Forelimb muscle (tissue), 1 donor: ENCODE data around the gene SOCS7. TPM values are rescaled to one million over a fixed set of nuclear protein-coding genes. Genes with fewer than 3 reads are reported as not detected.
"Not testable (repeated sequence)": the region's sequence is repeated elsewhere in the genome, so short reads cannot be mapped to it uniquely, and the experiment has no call there.

Source experiments
- DNase-seq: peaks from one replicate; pipeline ENCODE4 v3.0.0-alpha.2; 2013; ENCODE audit warnings: low read depth
- polyA plus RNA-seq: library from polyadenylated mRNA; unstranded; fragments of 120-200 nt; gene quantifications from one replicate; pipeline ENCODE4 v1.2.1, GENCODE V29; 2013; ENCODE audit not compliant: insufficient read length

Gene SOCS7
- polyA plus RNA-seq, 1 donor: 17.9 TPM

GRCh38 chr17:38421871-38422827 is 70.5 kb downstream of the SOCS7 start:
- no peak for DNase-seq

GRCh38 chr17:38424297-38424972 is 72.8 kb downstream of the SOCS7 start:
- DNase-seq: no peak

- no peak for DNase-seq
Measured at GRCh38 chr17:38425031-38425430, 73.4 kb downstream of the SOCS7 start.

GRCh38 chr17:38425744-38426143 is 74.1 kb downstream of the SOCS7 start:
- DNase-seq: no peak

- no peak for DNase-seq
Measured at GRCh38 chr17:38426441-38426840, 74.8 kb downstream of the SOCS7 start.

GRCh38 chr17:38427160-38427949 is 75.7 kb downstream of the SOCS7 start:
- DNase-seq: no peak

GRCh38 chr17:38428112-38428642 is 76.5 kb downstream of the SOCS7 start, which contains the start of gene ARHGAP23:
Gene ARHGAP23 (plus strand): TSS chr17:38428464. CDS start chr17:38428486, 22 bp downstream.
- DNase-seq: no peak

- no peak for DNase-seq
Measured at GRCh38 chr17:38428643-38429371, 77.2 kb downstream of the SOCS7 start.

GRCh38 chr17:38429476-38430100 is 77.9 kb downstream of the SOCS7 start:
- DNase-seq: no peak

- DNase-seq: no peak
Measured at GRCh38 chr17:38430316-38430715, 78.7 kb downstream of the SOCS7 start.

- DNase-seq: no peak
Measured at GRCh38 chr17:38430822-38431221, 79.2 kb downstream of the SOCS7 start.

- DNase-seq: no peak
Measured at GRCh38 chr17:38431346-38432145, 79.9 kb downstream of the SOCS7 start.

- DNase-seq: no peak
Measured at GRCh38 chr17:38434178-38434665, 82.6 kb downstream of the SOCS7 start.

GRCh38 chr17:38435795-38436194 is 84.2 kb downstream of the SOCS7 start:
- no peak for DNase-seq

- DNase-seq: no peak
Measured at GRCh38 chr17:38436386-38436785, 84.7 kb downstream of the SOCS7 start.

- not testable (repeated sequence) for DNase-seq
Measured at GRCh38 chr17:38437313-38437712, 85.7 kb downstream of the SOCS7 start.

- DNase-seq: no peak
Measured at GRCh38 chr17:38439436-38439835, 87.8 kb downstream of the SOCS7 start.

GRCh38 chr17:38440614-38441397 is 89.2 kb downstream of the SOCS7 start:
- DNase-seq: no peak
